WTC11 (cell line): ENCODE results near the gene REX1BD. TPM values are rescaled to one million over a fixed set of nuclear protein-coding genes. Genes with fewer than 3 reads are reported as not detected.
A peak's percentile ranks its signal among the peaks of the same experiment; 100 is the strongest.
"Not testable (repeated sequence)": the region's sequence is repeated elsewhere in the genome, so short reads cannot be mapped to it uniquely, and the experiment has no call there.

Experiments used
- ATAC-seq: fragments of 200-7000 bp; cut with Tn5 transposase; 2 replicates; pipeline ENCODE4 v1.10.0; 2021; ENCODE audit warnings: mild to moderate bottlenecking, moderate library complexity
- CTCF ChIA-PET: fragments of 300-600 bp; sonication (Branson Sonifier 250); formaldehyde crosslinking; loops from one replicate; lab custom pipeline; 2021; ENCODE audit warnings: antibody characterized with exemption; lab: Charles Lee
- POLR2A ChIA-PET: fragments of 350-600 bp; sonication (Branson Sonifier 250); formaldehyde crosslinking; loops from one replicate; lab custom pipeline; 2021; ENCODE audit warnings: antibody characterized with exemption; lab: Charles Lee
- DNase-seq: peaks from one replicate; pipeline ENCODE4 v3.0.0; 2021; ENCODE audit warnings: low spot score
- H3K27ac Mint-ChIP-seq: 2 replicates; pipeline ENCODE4 v1.8.0; 2021; ENCODE audit warnings: mixed read lengths
- H3K27me3 Mint-ChIP-seq: 2 replicates; pipeline ENCODE4 v1.8.0; 2021; ENCODE audit warnings: low read depth, mild to moderate bottlenecking, moderate library complexity, mixed read lengths
- H3K36me3 Mint-ChIP-seq: 2 replicates; pipeline ENCODE4 v1.8.0; 2021; ENCODE audit warnings: mixed read lengths
- H3K4me1 Mint-ChIP-seq: 2 replicates; pipeline ENCODE4 v1.8.0; 2022; ENCODE audit warnings: mixed read lengths
- H3K4me3 Mint-ChIP-seq: 2 replicates; pipeline ENCODE4 v1.8.0; 2021; ENCODE audit warnings: mild to moderate bottlenecking, moderate library complexity, mixed read lengths
- H3K9me3 Mint-ChIP-seq: 2 replicates; pipeline ENCODE4 v1.8.0; 2021; ENCODE audit warnings: mixed read lengths
- ARID4B ChIP-seq: sonication (generic); formaldehyde crosslinking; IDR thresholded peaks from 2 replicates; pipeline ENCODE4 v1.8.0; 2023; ENCODE audit warnings: missing genetic modification reagents, mild to moderate bottlenecking, borderline replicate concordance
- CREM ChIP-seq: sonication (generic); formaldehyde crosslinking; IDR thresholded peaks from 2 replicates; pipeline ENCODE4 v1.8.1; 2022; ENCODE audit warnings: mild to moderate bottlenecking, missing genetic modification reagents, moderate library complexity
- EMX1 ChIP-seq: fragments of 250-450 bp; sonication (Bioruptor Pico); IDR thresholded peaks from 2 replicates; pipeline ENCODE4 v1.8.0; 2021; ENCODE audit warnings: mild to moderate bottlenecking
- ERG ChIP-seq: fragments of 250-450 bp; sonication (Bioruptor Pico); IDR thresholded peaks from 2 replicates; pipeline ENCODE4 v1.8.0; 2021; ENCODE audit warnings: mild to moderate bottlenecking
- ETV6 ChIP-seq: sonication (generic); formaldehyde crosslinking; IDR thresholded peaks from 2 replicates; pipeline ENCODE4 v1.8.1; 2022; ENCODE audit warnings: mild to moderate bottlenecking, missing genetic modification reagents
- FOXP4 ChIP-seq: sonication (generic); formaldehyde crosslinking; IDR thresholded peaks from 2 replicates; pipeline ENCODE4 v1.8.0; 2022; ENCODE audit warnings: mild to moderate bottlenecking, missing genetic modification reagents
- GTF2I ChIP-seq: fragments of 250-450 bp; sonication (Bioruptor Pico); conservative IDR thresholded peaks from 2 replicates; pipeline ENCODE4 v1.4.0; 2021; ENCODE audit warnings: mild to moderate bottlenecking
- JUN ChIP-seq: sonication (generic); formaldehyde crosslinking; IDR thresholded peaks from 2 replicates; pipeline ENCODE4 v1.8.0; 2023; ENCODE audit warnings: mild to moderate bottlenecking, missing genetic modification reagents
- RORB ChIP-seq: fragments of 250-450 bp; sonication (Bioruptor Pico); IDR thresholded peaks from 2 replicates; pipeline ENCODE4 v1.9.0; 2021; ENCODE audit warnings: mild to moderate bottlenecking
- SP1 ChIP-seq: sonication (generic); formaldehyde crosslinking; conservative IDR thresholded peaks from 2 replicates; pipeline ENCODE4 v1.8.1; 2022; ENCODE audit warnings: missing genetic modification reagents
- TCF7 ChIP-seq: sonication (generic); formaldehyde crosslinking; IDR thresholded peaks from 2 replicates; pipeline ENCODE4 v1.8.0; 2022; ENCODE audit warnings: mild to moderate bottlenecking, low read depth, missing genetic modification reagents, moderate library complexity
- TEAD1 ChIP-seq: sonication (generic); formaldehyde crosslinking; IDR thresholded peaks from 2 replicates; pipeline ENCODE4 v1.8.0; 2022; ENCODE audit warnings: mild to moderate bottlenecking, missing genetic modification reagents
- TP53 ChIP-seq: sonication (generic); formaldehyde crosslinking; IDR thresholded peaks from 2 replicates; pipeline ENCODE4 v1.8.1; 2023; ENCODE audit warnings: mild to moderate bottlenecking, missing genetic modification reagents
- ZMAT4 ChIP-seq: fragments of 250-450 bp; sonication (Bioruptor Pico); IDR thresholded peaks from 2 replicates; pipeline ENCODE4 v1.9.0; 2021; ENCODE audit warnings: mild to moderate bottlenecking
- ZNF121 ChIP-seq: sonication (generic); formaldehyde crosslinking; IDR thresholded peaks from 2 replicates; pipeline ENCODE4 v1.8.0; 2023; ENCODE audit warnings: missing genetic modification reagents
- ZNF263 ChIP-seq: sonication (generic); formaldehyde crosslinking; IDR thresholded peaks from 2 replicates; pipeline ENCODE4 v1.8.1; 2022; ENCODE audit warnings: low read depth, mild to moderate bottlenecking, moderate library complexity, missing genetic modification reagents
- ZNF423 ChIP-seq: fragments of 250-450 bp; sonication (Bioruptor Pico); IDR thresholded peaks from 2 replicates; pipeline ENCODE4 v2.1.2; 2022; ENCODE audit warnings: mild to moderate bottlenecking, moderate library complexity
- ZNF671 ChIP-seq: fragments of 250-450 bp; sonication (Bioruptor Pico); IDR thresholded peaks from 2 replicates; pipeline ENCODE4 v1.8.0; 2021; ENCODE audit warnings: mild to moderate bottlenecking
- total RNA-seq: library from RNA; stranded (reverse); gene quantifications from 3 replicates; pipeline ENCODE4 v1.2.3, GENCODE V29; 2021

Gene REX1BD
- total RNA-seq, 1 experiment from 2014 or later, result 90.2 TPM

GRCh38 chr19:18600692-18601397 lies 12.2 kb downstream of the REX1BD start:
- H3K4me1 Mint-ChIP-seq, result peaks cover 44% of the 10 kb centered on the region
- ATAC-seq, H3K27ac Mint-ChIP-seq, POLR2A ChIA-PET, DNase-seq, CTCF ChIA-PET, H3K36me3 Mint-ChIP-seq, H3K4me3 Mint-ChIP-seq, H3K9me3 Mint-ChIP-seq: not testable (repeated sequence)
- peaks cover 66% of the 10 kb centered on the region for H3K27me3 Mint-ChIP-seq
- TF ChIP-seq ZNF121 (CRISPR knock-in tag), result 0 out of 2 replicates have a peak, but pooled peaks have one; percentile 43

- Mint-ChIP-seq H3K27ac (no peak overlapping the region), H3K4me3 (no peak overlapping the region)
Observed at GRCh38 chr19:18601875-18602274, 13.3 kb downstream of the REX1BD start.

GRCh38 chr19:18603255-18603957 lies 14.8 kb downstream of the REX1BD start:
- POLR2A ChIA-PET, result interaction anchor here (0.5 kb wide), 1 partner anchor 9 kb away, joined by 4 read pairs; no protein-coding TSS in a partner anchor
- TF ChIP-seq RORB (no peak), ZNF121 (CRISPR knock-in tag) (peak; percentile 54; the same call in 1 of the 2 replicates), GTF2I (CRISPR knock-in tag) (peak; percentile 81)
- Mint-ChIP-seq H3K27me3 (peaks cover 83% of the 10 kb centered on the region), H3K27ac (no peak overlapping the region), H3K36me3 (no peaks in the 10 kb centered on the region), H3K4me1 (peaks cover 34% of the 10 kb centered on the region), H3K9me3 (no peaks in the 10 kb centered on the region), H3K4me3 (peak overlapping the region; percentile 58)
- ATAC-seq (peak; percentile 52), DNase-seq (peak; percentile 64)
- CTCF ChIA-PET, result interaction anchor here (0.6 to 2.5 kb wide), 5 partner anchors 10 to 69 kb away, joined by 3 to 29 read pairs (median 7); partner anchors contain the start of gene REX1BD

More at GRCh38 chr19:18601875-18602274, 13.3 kb downstream of the REX1BD start:
- ChIA-PET CTCF (no interaction called here), POLR2A (no interaction called here)
- TF ChIP-seq ZMAT4 (no peak), TCF7 (CRISPR knock-in tag) (no peak), ZNF263 (CRISPR knock-in tag) (no peak), SP1 (CRISPR knock-in tag) (no peak), ETV6 (CRISPR knock-in tag) (no peak), FOXP4 (CRISPR knock-in tag) (no peak), GTF2I (CRISPR knock-in tag) (no peak), ERG (no peak)
- Mint-ChIP-seq H3K27me3 (peaks cover 68% of the 10 kb centered on the region), H3K36me3 (no peaks in the 10 kb centered on the region), H3K4me1 (peaks cover 36% of the 10 kb centered on the region), H3K9me3 (no peaks in the 10 kb centered on the region)
- ATAC-seq (no peak), DNase-seq (no peak)

- ChIA-PET CTCF (interaction anchor here (0.6 to 2.5 kb wide), 4 partner anchors 11 to 68 kb away, joined by 3 to 29 read pairs (median 14); partner anchors contain the start of gene REX1BD), POLR2A (interaction anchor here (1.0 kb wide), 1 partner anchor 15 kb away, joined by 3 read pairs; no protein-coding TSS in a partner anchor)
- no peak; the same call in 1 of the 2 replicates for ATAC-seq
- Mint-ChIP-seq H3K4me3 (peak overlapping the region; percentile 54), H3K36me3 (no peaks in the 10 kb centered on the region), H3K4me1 (peaks cover 36% of the 10 kb centered on the region), H3K9me3 (no peaks in the 10 kb centered on the region), H3K27me3 (peaks cover 88% of the 10 kb centered on the region), H3K27ac (no peak overlapping the region)
- DNase-seq, result no peak
- TF ChIP-seq TP53 (CRISPR knock-in tag), result no peak
- TF ChIP-seq JUN, result no peak
- peak; percentile 31; the same call in 1 of the 2 replicates for TF ChIP-seq ZNF423 (CRISPR knock-in tag)
- no peak for TF ChIP-seq CREM (CRISPR knock-in tag)
- TF ChIP-seq EMX1 (CRISPR knock-in tag), result no peak
- no peak for TF ChIP-seq ZNF671 (CRISPR knock-in tag)
- TF ChIP-seq ARID4B, result no peak
- no peak for TF ChIP-seq TEAD1 (CRISPR knock-in tag)
- TF ChIP-seq, all 79 proteins: peak for 1
Observed at GRCh38 chr19:18603958-18604819, 15.6 kb downstream of the REX1BD start.
